CD4-positive, alpha-beta T cell (primary cell): ENCODE data around the gene SDR42E1. TPM values are rescaled to one million over a fixed set of nuclear protein-coding genes. Genes with fewer than 3 reads are reported as not detected.

Experiments used
- ATAC-seq: fragments of 200-7000 bp; cut with Tn5 transposase; one replicate; pipeline ENCODE4 v1.10.0; 2022; ENCODE audit warnings: mild to moderate bottlenecking; ENCODE audit not compliant: poor library complexity
- CTCF ChIA-PET: fragments of 350-600 bp; sonication (Branson Sonifier 250); formaldehyde crosslinking; loops from one replicate; lab custom pipeline; 2021; ENCODE audit warnings: antibody characterized with exemption, inconsistent platforms; lab: Charles Lee
- POLR2A ChIA-PET: fragments of 350-600 bp; sonication (Branson Sonifier 250); formaldehyde crosslinking; loops from one replicate; lab custom pipeline; 2021; ENCODE audit warnings: antibody characterized with exemption, inconsistent platforms; lab: Charles Lee
- DNase-seq, 14 experiments: peaks; one replicate each; pipeline ENCODE4 v3.0.0-alpha.2; 2013 to 2020; ENCODE audit warnings: mixed read lengths in 2 of 14
- H3K27ac ChIP-seq, 2 donors: one replicate each; pipeline versions ENCODE4 v1.5.1 to v1.7.0; 2013; ENCODE audit warnings: low read length in 2 of 2, low read depth in 1 of 2, mild to moderate bottlenecking in 1 of 2
- H3K27me3 ChIP-seq, 2 experiments: 1 replicate in 1 of 2; 2 replicates in 1 of 2; pipeline versions ENCODE4 v1.6.1 to v1.7.0; 2013; ENCODE audit warnings: low read length in 2 of 2, control low read depth in 1 of 2, mild to moderate bottlenecking in 1 of 2, moderate library complexity in 1 of 2; ENCODE audit not compliant: insufficient read depth in 2 of 2, control insufficient read depth in 1 of 2
- H3K36me3 ChIP-seq: one replicate; pipeline ENCODE4 v1.6.1; 2013; ENCODE audit warnings: low read length, control low read depth; ENCODE audit not compliant: insufficient read depth
- H3K4me1 ChIP-seq: one replicate; pipeline ENCODE4 v1.6.1; 2013; ENCODE audit warnings: low read length, control low read depth; ENCODE audit not compliant: insufficient read depth
- H3K4me3 ChIP-seq: one replicate; pipeline ENCODE4 v1.5.1; 2013; ENCODE audit warnings: mild to moderate bottlenecking, low read length, moderate library complexity
- H3K9me3 ChIP-seq, 2 experiments: 1 replicate in 1 of 2; 2 replicates in 1 of 2; pipeline versions ENCODE4 v1.6.1 to v1.7.0; 2013; ENCODE audit warnings: low read length in 2 of 2, mild to moderate bottlenecking in 2 of 2, control low read depth in 1 of 2, moderate library complexity in 1 of 2; ENCODE audit not compliant: control insufficient read depth in 1 of 2, insufficient read depth in 1 of 2
- H3K27ac Mint-ChIP-seq: one replicate; pipeline ENCODE4 v1.8.0; 2020; ENCODE audit warnings: mixed read lengths
- H3K27me3 Mint-ChIP-seq: one replicate; pipeline ENCODE4 v1.8.0; 2021; ENCODE audit warnings: mixed read lengths
- H3K36me3 Mint-ChIP-seq: one replicate; pipeline ENCODE4 v1.8.0; 2021; ENCODE audit warnings: low read depth, mixed read lengths
- H3K4me1 Mint-ChIP-seq: one replicate; pipeline ENCODE4 v1.8.0; 2021; ENCODE audit warnings: low read depth, mixed read lengths
- H3K4me3 Mint-ChIP-seq: one replicate; pipeline ENCODE4 v1.8.0; 2020; ENCODE audit warnings: mild to moderate bottlenecking, mixed read lengths
- H3K9me3 Mint-ChIP-seq: one replicate; pipeline ENCODE4 v1.8.0; 2020; ENCODE audit warnings: mixed read lengths
- intact Hi-C, 2 experiments: fragments of 100-400 bp; cut with DNase I in 1 of 2; cut with micrococcal nuclease in 1 of 2; formaldehyde crosslinking; loops; one replicate each; pipeline versions ENCODE4 v1.15.1 to v1.9.0; 2023 to 2025; cut with DNase I, micrococcal nuclease
- total RNA-seq, 174 experiments: library from RNA in 2 of 174; stranded (reverse) in 2 of 174; gene quantifications; one replicate each; pipeline ENCODE4 v1.2.3 and lab custom pipeline; 2021 to 2026
- TF ChIP-seq, protein P1 (sequence below): fragments of 200-600 bp; IDR thresholded peaks from one replicate; pipeline ENCODE4 v1.8.0; 2022; ENCODE audit warnings: antibody characterized with exemption, mild to moderate bottlenecking

Gene SDR42E1
- total RNA-seq, 2 experiments from 2014 or later = 4.5 to 7.6 TPM

DNA sequence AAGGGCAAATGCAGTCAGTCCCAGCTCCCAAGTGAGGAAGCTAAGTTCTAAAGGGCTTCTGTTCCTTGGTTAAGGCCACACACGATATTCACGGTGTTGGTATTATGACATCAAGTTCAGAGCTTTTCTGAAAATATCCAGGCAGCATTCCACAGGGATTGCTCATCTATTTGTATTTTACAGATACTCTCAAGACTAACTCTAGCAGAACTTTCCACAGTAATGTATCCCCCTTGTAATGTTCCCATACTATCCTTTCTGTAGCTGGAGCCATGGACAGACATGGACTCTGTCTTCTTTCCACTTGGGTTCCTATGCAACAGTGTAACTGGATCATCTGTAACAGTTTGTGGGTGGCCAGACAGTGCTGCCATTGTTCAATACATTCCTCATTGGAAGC, 13.5 kb downstream of the SDR42E1 start:
- no peak overlapping the region for H3K27ac Mint-ChIP-seq
- no peak overlapping the region for H3K4me3 Mint-ChIP-seq
- Histone ChIP-seq H3K36me3 (peaks cover 23% of the 10 kb centered on the region), H3K9me3 (no peaks in the 10 kb centered on the region), H3K4me1 (no peaks in the 10 kb centered on the region), H3K4me3 (no peak overlapping the region), H3K27ac (no peak overlapping the region), H3K27me3 (no peaks in the 10 kb centered on the region)
- H3K36me3 Mint-ChIP-seq = peaks cover 65% of the 10 kb centered on the region
- no peaks in the 10 kb centered on the region for H3K27me3 Mint-ChIP-seq
- H3K4me1 Mint-ChIP-seq = peaks cover 9% of the 10 kb centered on the region
- DNase-seq = no peak
- POLR2A ChIA-PET = no interaction called here
- no peaks in the 10 kb centered on the region for H3K9me3 Mint-ChIP-seq
- TF ChIP-seq, protein P1, sequence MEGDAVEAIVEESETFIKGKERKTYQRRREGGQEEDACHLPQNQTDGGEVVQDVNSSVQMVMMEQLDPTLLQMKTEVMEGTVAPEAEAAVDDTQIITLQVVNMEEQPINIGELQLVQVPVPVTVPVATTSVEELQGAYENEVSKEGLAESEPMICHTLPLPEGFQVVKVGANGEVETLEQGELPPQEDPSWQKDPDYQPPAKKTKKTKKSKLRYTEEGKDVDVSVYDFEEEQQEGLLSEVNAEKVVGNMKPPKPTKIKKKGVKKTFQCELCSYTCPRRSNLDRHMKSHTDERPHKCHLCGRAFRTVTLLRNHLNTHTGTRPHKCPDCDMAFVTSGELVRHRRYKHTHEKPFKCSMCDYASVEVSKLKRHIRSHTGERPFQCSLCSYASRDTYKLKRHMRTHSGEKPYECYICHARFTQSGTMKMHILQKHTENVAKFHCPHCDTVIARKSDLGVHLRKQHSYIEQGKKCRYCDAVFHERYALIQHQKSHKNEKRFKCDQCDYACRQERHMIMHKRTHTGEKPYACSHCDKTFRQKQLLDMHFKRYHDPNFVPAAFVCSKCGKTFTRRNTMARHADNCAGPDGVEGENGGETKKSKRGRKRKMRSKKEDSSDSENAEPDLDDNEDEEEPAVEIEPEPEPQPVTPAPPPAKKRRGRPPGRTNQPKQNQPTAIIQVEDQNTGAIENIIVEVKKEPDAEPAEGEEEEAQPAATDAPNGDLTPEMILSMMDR = no peak
- ATAC-seq = no peak
- CTCF ChIA-PET = no interaction called here
- intact Hi-C loops = no loop called here

DNA sequence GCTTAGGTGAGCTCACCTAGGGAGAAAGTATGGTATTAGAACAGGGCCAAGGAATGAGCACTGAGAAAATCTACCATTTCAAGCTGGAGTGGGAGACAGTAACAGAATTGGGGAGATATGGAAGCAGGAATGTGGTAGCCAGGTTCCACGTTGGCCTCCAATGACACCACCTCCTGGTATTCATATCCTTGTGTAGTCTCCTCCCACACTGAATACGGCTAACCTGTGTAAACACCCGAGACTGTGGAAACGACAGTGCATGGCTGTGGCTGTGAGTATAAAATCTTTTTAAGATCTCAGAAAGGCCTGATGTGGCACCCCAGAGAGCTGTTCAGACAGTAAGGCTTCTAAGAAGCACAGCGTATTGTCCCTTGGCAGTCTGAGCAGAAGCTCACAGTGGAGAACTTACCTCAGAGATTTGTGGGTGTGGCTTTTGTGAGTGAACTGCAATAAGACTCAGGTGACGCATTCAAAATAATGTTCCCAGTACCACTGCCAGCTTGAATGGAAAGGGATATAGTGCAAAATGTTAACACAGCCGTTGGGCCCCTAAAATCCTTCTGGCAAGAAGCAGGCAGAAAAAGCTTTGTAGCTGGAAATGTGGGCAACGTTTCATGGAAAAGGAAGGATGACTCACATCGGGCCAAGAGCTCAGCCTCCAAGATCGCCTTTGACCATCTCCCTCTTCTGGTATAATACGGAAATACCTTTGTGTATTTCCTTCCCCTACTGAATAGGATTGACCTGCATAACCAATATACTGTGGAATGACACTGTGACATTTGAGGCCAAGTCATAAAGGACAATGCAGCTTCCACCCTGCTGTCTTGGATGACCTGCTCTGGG, 14.4 kb downstream of the SDR42E1 start:
- DNase-seq (no peak), ATAC-seq (no peak)
- Histone ChIP-seq H3K4me1 (no peaks in the 10 kb centered on the region), H3K36me3 (peaks cover 23% of the 10 kb centered on the region), H3K4me3 (no peak overlapping the region), H3K9me3 (no peaks in the 10 kb centered on the region), H3K27ac (no peak overlapping the region), H3K27me3 (no peaks in the 10 kb centered on the region)
- H3K4me1 Mint-ChIP-seq = peaks cover 1% of the 10 kb centered on the region
- peaks cover 56% of the 10 kb centered on the region for H3K36me3 Mint-ChIP-seq
- intact Hi-C loops = no loop called here
- POLR2A ChIA-PET = no interaction called here
- TF ChIP-seq, protein P1 = no peak
- H3K27me3 Mint-ChIP-seq = no peaks in the 10 kb centered on the region
- no peak overlapping the region for H3K27ac Mint-ChIP-seq
- H3K4me3 Mint-ChIP-seq = no peak overlapping the region
- H3K9me3 Mint-ChIP-seq = no peaks in the 10 kb centered on the region
- CTCF ChIA-PET = no interaction called here

DNA sequence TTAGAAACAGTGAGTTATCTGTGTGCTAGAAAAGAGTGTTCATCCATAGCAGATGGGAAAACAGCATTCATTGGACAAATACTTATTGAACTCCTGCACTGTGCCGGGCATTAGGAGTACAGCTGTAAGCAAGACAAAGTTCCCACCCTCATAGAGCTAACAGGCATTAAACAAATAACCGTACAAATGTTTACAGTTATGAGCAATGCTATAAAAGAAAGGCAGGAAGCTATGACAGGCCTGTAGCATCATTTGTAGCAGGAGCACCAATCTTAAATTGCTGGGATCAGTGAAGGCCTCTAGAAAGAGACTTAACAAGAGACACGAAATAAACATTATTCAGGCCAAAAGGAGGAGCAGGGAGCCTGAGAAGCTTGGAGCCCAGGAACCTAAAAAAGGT, 15.6 kb downstream of the SDR42E1 start:
- no peaks in the 10 kb centered on the region for H3K9me3 ChIP-seq
- no peaks in the 10 kb centered on the region for H3K9me3 Mint-ChIP-seq
- ChIA-PET CTCF (no interaction called here), POLR2A (no interaction called here)
- DNase-seq (no peak), ATAC-seq (no peak)
- no peaks in the 10 kb centered on the region for H3K27me3 Mint-ChIP-seq
- no peaks in the 10 kb centered on the region for H3K4me1 ChIP-seq
- no peak overlapping the region for H3K27ac ChIP-seq
- H3K27ac Mint-ChIP-seq = no peak overlapping the region
- peaks cover 46% of the 10 kb centered on the region for H3K36me3 Mint-ChIP-seq
- intact Hi-C loops = no loop called here
- no peak overlapping the region for H3K4me3 ChIP-seq
- TF ChIP-seq, protein P1 = no peak
- H3K4me3 Mint-ChIP-seq = no peak overlapping the region
- peaks cover 23% of the 10 kb centered on the region for H3K36me3 ChIP-seq
- H3K4me1 Mint-ChIP-seq = no peaks in the 10 kb centered on the region
- no peaks in the 10 kb centered on the region for H3K27me3 ChIP-seq
